Adrenal gland (tissue), 12 donors: ENCODE data around the gene CACNB3. TPM values are rescaled to one million over a fixed set of nuclear protein-coding genes. Genes with fewer than 3 reads are reported as not detected.
"Not testable (repeated sequence)": the region's sequence is repeated elsewhere in the genome, so short reads cannot be mapped to it uniquely, and the experiment has no call there.

Experiments
- DNase-seq, 7 donors: peaks; one replicate each; pipeline ENCODE4 v3.0.0-alpha.2; 2019 to 2020
- H3K27ac ChIP-seq, 5 donors: fragments of 200-600 bp; sonication (generic) in 4 of 5; 1 replicate in 3 of 5; 2 replicates in 2 of 5; pipeline versions ENCODE4 v1.5.1 to v1.8.0; 2016 to 2020; ENCODE audit warnings: mild to moderate bottlenecking in 1 of 5
- H3K27me3 ChIP-seq: fragments of 200-600 bp; 2 replicates; pipeline ENCODE4 v1.8.0; 2021
- H3K36me3 ChIP-seq, 2 donors: fragments of 200-600 bp; replicated peaks in 1 of 2; 1 replicate in 1 of 2; 2 replicates in 1 of 2; pipeline versions ENCODE4 v1.5.1 to v1.8.0; 2018 to 2022
- H3K4me1 ChIP-seq, 2 donors: fragments of 200-600 bp; replicated peaks in 1 of 2; 1 replicate in 1 of 2; 2 replicates in 1 of 2; pipeline versions ENCODE4 v1.5.1 to v1.8.0; 2018 to 2021
- H3K4me3 ChIP-seq, 4 donors: fragments of 200-600 bp; sonication (generic) in 3 of 4; one replicate each; pipeline ENCODE4 v1.5.1; 2016 to 2018
- H3K9me3 ChIP-seq, 3 donors: fragments of 200-600 bp; sonication (generic) in 1 of 3; replicated peaks in 1 of 3; 1 replicate in 2 of 3; 2 replicates in 1 of 3; pipeline versions ENCODE4 v1.5.1 to v1.8.0; 2016 to 2021
- CTCF ChIP-seq, 6 experiments: fragments of 450-650 bp in 4 of 6; fragments of 200-600 bp in 2 of 6; sonication (generic) in 1 of 6; IDR thresholded peaks; 1 replicate in 5 of 6; 2 replicates in 1 of 6; pipeline versions ENCODE4 v1.5.1 to v1.8.0; 2016 to 2021; ENCODE audit warnings: antibody characterized with exemption in 6 of 6, mild to moderate bottlenecking in 2 of 6, moderate library complexity in 1 of 6
- POLR2A ChIP-seq, 2 donors: fragments of 450-650 bp; IDR thresholded peaks; one replicate each; pipeline ENCODE4 v1.6.1; 2017; ENCODE audit warnings: antibody characterized with exemption in 2 of 2, mild to moderate bottlenecking in 2 of 2, moderate library complexity in 1 of 2
- WGBS, 4 donors: extraction: QIAGEN DNeasy Blood & Tissue Kit in 2 of 4; methylation state at CpG; one replicate each; pipeline versions ENCODE4 v1.1.5 to v1.1.7; 2013 to 2017; 5-methylcytosine and 5-hydroxymethylcytosine counted together
- intact Hi-C, 2 donors: fragments of 100-400 bp; cut with DNase I; formaldehyde crosslinking; loops; one replicate each; pipeline versions ENCODE4 v1.14.1 to v1.15.0; 2022 to 2023
- polyA plus RNA-seq, 3 donors: library from polyadenylated mRNA; stranded (reverse); fragments of 200-250 nt in 2 of 3; fragments of 350-450 nt in 1 of 3; fragmentation: Illumina TruSeq in 1 of 3; extraction: RNeasy Lipid Tissue Mini Kit (QIAGEN cat#74804) in 1 of 3; gene quantifications; one replicate each; pipeline ENCODE4 v1.2.3, GENCODE V29; 2013 to 2014
- total RNA-seq, 9 donors: library from RNA; depleted of rRNA in 4 of 9; stranded (reverse); fragments of >200 nt in 4 of 9; fragments of 120-200 nt in 1 of 9; fragmentation: NEBNext Ultra II Directional in 1 of 9; extraction: Animal tissue kit (Norgen Biotek cat#: 25700) in 1 of 9; gene quantifications; one replicate each; pipeline versions ENCODE4 v1.1.0 to v1.2.4, GENCODE V29; 2013 to 2023
- donor health status: healthy with polysubstance abuse.
- donor health status: Bipolar disorder and iron deficiency.
- donor health status: DM: yes; HTN: yes; CAD: no.
- donor health status: DM: no; HTN: no; CAD: no.
- donor health status: DM: no; HTN: no; CAD: no.
- donor health status: DM: yes; HTN: yes; CAD: no.

CACNB3 gene
- total and polyA plus RNA-seq, 12 donors: 3.9 to 19.5 (median 6.0) TPM

- H3K27ac ChIP-seq: no peak overlapping the region
- H3K36me3 ChIP-seq: peaks cover 0 to 63% of the 10 kb centered on the region in 2 donors
- no peak for TF ChIP-seq POLR2A (IDR thresholded peaks at IDR 0.05)
- no peak for TF ChIP-seq CTCF (IDR thresholded peaks at IDR 0.05)
- H3K27me3 ChIP-seq: no peaks in the 10 kb centered on the region
- intact Hi-C loops: no loop called here
- no peak for DNase-seq
- no peaks in the 10 kb centered on the region for H3K9me3 ChIP-seq
- H3K4me3 ChIP-seq: no peak overlapping the region
- peaks cover 0 to 4% of the 10 kb centered on the region in 2 donors for H3K4me1 ChIP-seq
- WGBS, 4 donors: 93 to 98% (median 94%) methylated on average over 13 to 16 of the region's 16 CpGs
Observed at GRCh38 chr12:48828841-48829575, 10.7 kb downstream of the CACNB3 start.

GRCh38 chr12:48831257-48831656 is 13.0 kb downstream of the CACNB3 start:
- H3K9me3 ChIP-seq: no peaks in the 10 kb centered on the region
- DNase-seq: no peak
- no peak for TF ChIP-seq POLR2A (IDR thresholded peaks at IDR 0.05)
- intact Hi-C loops: no loop called here
- H3K4me1 ChIP-seq: peaks cover 0 to 4% of the 10 kb centered on the region in 2 donors
- no peak overlapping the region for H3K4me3 ChIP-seq
- no peaks in the 10 kb centered on the region for H3K27me3 ChIP-seq
- no peak overlapping the region for H3K27ac ChIP-seq
- peaks cover 0 to 85% of the 10 kb centered on the region in 2 donors for H3K36me3 ChIP-seq
- 76 to 83% (median 81%) methylated on average over 6 of the region's 6 CpGs for WGBS, 4 donors

GRCh38 chr12:48832321-48833060 is 14.2 kb downstream of the CACNB3 start:
- H3K4me1 ChIP-seq: no peaks in the 10 kb centered on the region
- H3K27ac ChIP-seq: no peak overlapping the region
- no peak for DNase-seq
- WGBS, 4 donors: 85 to 91% (median 89%) methylated on average over 11 to 12 of the region's 12 CpGs
- H3K36me3 ChIP-seq: peaks cover 0 to 93% of the 10 kb centered on the region in 2 donors
- H3K9me3 ChIP-seq: no peaks in the 10 kb centered on the region
- H3K4me3 ChIP-seq: no peak overlapping the region
- TF ChIP-seq CTCF (IDR thresholded peaks at IDR 0.05): no peak
- no peak for TF ChIP-seq POLR2A (IDR thresholded peaks at IDR 0.05)
- intact Hi-C loops: no loop called here
- H3K27me3 ChIP-seq: no peaks in the 10 kb centered on the region

- intact Hi-C loops: no loop called here
- Histone ChIP-seq H3K4me1 (no peaks in the 10 kb centered on the region), H3K4me3 (no peak overlapping the region), H3K27me3 (no peaks in the 10 kb centered on the region), H3K9me3 (no peaks in the 10 kb centered on the region), H3K36me3 (peaks cover 0 to 81% of the 10 kb centered on the region in 2 donors), H3K27ac (no peak overlapping the region)
- no peak for TF ChIP-seq POLR2A (IDR thresholded peaks at IDR 0.05)
- no peak for TF ChIP-seq CTCF (IDR thresholded peaks at IDR 0.05)
- WGBS, 4 donors: 88 to 94% (median 90%) methylated on average over 4 of the region's 4 CpGs
- no peak for DNase-seq
Observed at GRCh38 chr12:48838048-48838447, 19.8 kb downstream of the CACNB3 start.

- intact Hi-C loops, H3K4me3 ChIP-seq, H3K9me3 ChIP-seq, H3K27ac ChIP-seq, H3K27me3 ChIP-seq, DNase-seq, H3K4me1 ChIP-seq: not testable (repeated sequence)
- peaks cover 0 to 74% of the 10 kb centered on the region in 2 donors for H3K36me3 ChIP-seq
- WGBS, 4 donors: 95 to 96% methylated on average over 19 to 29 of the region's 29 CpGs; no CpG with 5 or more reads in 2 of the 4 donors
Observed at GRCh38 chr12:48842021-48842420, 23.7 kb downstream of the CACNB3 start.
